Endothelial cell (in vitro differentiated cells): ENCODE measurements around the gene DPH6. TPM values are rescaled to one million over a fixed set of nuclear protein-coding genes. Genes with fewer than 3 reads are reported as not detected.
"Not testable (repeated sequence)": the region's sequence is repeated elsewhere in the genome, so short reads cannot be mapped to it uniquely, and the experiment has no call there.

Experiments
- DNase-seq: peaks from one replicate; pipeline ENCODE4 v3.0.0; 2021; ENCODE audit warnings: low spot score
- H3K27ac Mint-ChIP-seq: one replicate; pipeline ENCODE4 v1.8.0; 2021; ENCODE audit warnings: mixed read lengths, inconsistent platforms; ENCODE audit not compliant: unreplicated experiment
- H3K27me3 Mint-ChIP-seq: one replicate; pipeline ENCODE4 v1.8.0; 2021; ENCODE audit warnings: mild to moderate bottlenecking, moderate library complexity, mixed read lengths, inconsistent platforms; ENCODE audit not compliant: unreplicated experiment
- H3K36me3 Mint-ChIP-seq: one replicate; pipeline ENCODE4 v1.8.0; 2021; ENCODE audit warnings: mild to moderate bottlenecking, low read depth, mixed read lengths, inconsistent platforms; ENCODE audit not compliant: unreplicated experiment
- H3K4me1 Mint-ChIP-seq: one replicate; pipeline ENCODE4 v1.8.0; 2021; ENCODE audit warnings: mild to moderate bottlenecking, mixed read lengths, inconsistent platforms; ENCODE audit not compliant: unreplicated experiment
- H3K4me3 Mint-ChIP-seq: one replicate; pipeline ENCODE4 v1.8.0; 2021; ENCODE audit warnings: mild to moderate bottlenecking, mixed read lengths, inconsistent platforms; ENCODE audit not compliant: unreplicated experiment
- H3K9me3 Mint-ChIP-seq: one replicate; pipeline ENCODE4 v1.8.0; 2021; ENCODE audit warnings: mixed read lengths, inconsistent platforms; ENCODE audit not compliant: unreplicated experiment
- total RNA-seq: library from RNA; stranded (reverse); fragmentation: NEBNext Ultra II Directional; extraction: Animal tissue kit (Norgen Biotek cat#: 25700); gene quantifications from one replicate; pipeline ENCODE4 v1.2.1, GENCODE V29; 2021; ENCODE audit not compliant: unreplicated experiment
- TF ChIP-seq, protein P1 (sequence below): fragments of 200-600 bp; sonication (generic); IDR thresholded peaks from one replicate; pipeline ENCODE4 v1.5.0; 2021; ENCODE audit warnings: antibody characterized with exemption; ENCODE audit not compliant: unreplicated experiment

DPH6 gene
- total RNA-seq, 1 donor from 2014 or later, result 10.6 TPM

DNA sequence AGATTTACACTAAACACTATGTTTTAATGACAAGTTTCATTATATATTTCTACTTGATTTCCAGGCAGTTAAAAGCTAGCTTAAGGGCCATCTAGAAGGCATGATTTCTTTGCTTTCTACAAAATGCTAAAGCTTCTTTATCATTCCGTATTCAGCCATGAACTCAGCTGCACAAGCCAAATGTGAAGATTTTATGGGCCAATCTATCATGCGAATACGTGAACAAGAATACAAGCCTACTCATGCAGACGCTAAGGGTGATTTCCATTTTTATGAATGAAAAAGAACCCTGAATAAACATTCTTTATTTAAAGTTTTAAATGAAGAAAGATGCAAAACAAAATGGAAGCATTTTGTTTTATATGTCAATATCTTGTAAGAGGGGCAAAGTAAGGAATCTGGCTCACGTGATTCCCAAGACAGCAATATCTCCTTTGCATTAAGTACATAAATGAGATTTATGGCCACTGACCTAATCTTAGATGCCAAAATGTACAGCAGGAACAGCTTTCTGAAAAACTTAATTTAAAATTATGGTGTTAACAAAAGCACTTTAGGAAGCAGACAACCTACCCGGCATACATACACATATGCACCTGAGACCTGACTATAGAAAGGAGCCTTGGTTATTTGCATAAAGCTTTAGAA is 215.8 kb downstream of the DPH6 start:
- H3K4me3 Mint-ChIP-seq, result no peak overlapping the region
- no peak for DNase-seq

DNA sequence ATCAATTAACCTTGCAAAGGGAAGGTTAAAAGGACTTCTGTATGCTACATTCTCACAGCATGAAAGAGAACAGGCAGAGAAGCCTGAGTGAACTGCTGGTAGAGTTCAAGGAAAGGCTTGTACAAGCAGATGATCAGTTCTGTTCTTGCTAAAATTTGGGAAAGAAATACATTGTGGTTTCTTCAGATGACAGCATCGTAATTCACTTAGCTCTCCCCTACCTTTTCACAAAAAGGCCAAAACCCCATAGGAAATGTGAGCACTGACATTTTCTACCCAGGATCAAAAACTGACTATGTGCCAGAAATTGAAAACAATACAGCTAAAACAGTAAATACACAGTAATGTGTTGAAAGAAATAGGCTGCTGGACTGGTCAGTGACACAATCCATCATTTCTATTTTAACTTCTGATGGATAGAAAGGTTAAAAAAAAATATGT is 216.4 kb downstream of the DPH6 start:
- TF ChIP-seq, protein P1, sequence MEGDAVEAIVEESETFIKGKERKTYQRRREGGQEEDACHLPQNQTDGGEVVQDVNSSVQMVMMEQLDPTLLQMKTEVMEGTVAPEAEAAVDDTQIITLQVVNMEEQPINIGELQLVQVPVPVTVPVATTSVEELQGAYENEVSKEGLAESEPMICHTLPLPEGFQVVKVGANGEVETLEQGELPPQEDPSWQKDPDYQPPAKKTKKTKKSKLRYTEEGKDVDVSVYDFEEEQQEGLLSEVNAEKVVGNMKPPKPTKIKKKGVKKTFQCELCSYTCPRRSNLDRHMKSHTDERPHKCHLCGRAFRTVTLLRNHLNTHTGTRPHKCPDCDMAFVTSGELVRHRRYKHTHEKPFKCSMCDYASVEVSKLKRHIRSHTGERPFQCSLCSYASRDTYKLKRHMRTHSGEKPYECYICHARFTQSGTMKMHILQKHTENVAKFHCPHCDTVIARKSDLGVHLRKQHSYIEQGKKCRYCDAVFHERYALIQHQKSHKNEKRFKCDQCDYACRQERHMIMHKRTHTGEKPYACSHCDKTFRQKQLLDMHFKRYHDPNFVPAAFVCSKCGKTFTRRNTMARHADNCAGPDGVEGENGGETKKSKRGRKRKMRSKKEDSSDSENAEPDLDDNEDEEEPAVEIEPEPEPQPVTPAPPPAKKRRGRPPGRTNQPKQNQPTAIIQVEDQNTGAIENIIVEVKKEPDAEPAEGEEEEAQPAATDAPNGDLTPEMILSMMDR, result no peak
- Mint-ChIP-seq H3K4me3 (no peak overlapping the region), H3K36me3 (no peaks in the 10 kb centered on the region), H3K9me3 (no peaks in the 10 kb centered on the region), H3K27ac (no peak overlapping the region), H3K4me1 (peaks cover 7% of the 10 kb centered on the region), H3K27me3 (no peaks in the 10 kb centered on the region)
- no peak for DNase-seq

More for the DNA sequence above, 215.8 kb downstream of the DPH6 start:
- TF ChIP-seq, protein P1, result no peak
- H3K9me3 Mint-ChIP-seq, result no peaks in the 10 kb centered on the region
- H3K4me1 Mint-ChIP-seq, result peaks cover 7% of the 10 kb centered on the region
- no peaks in the 10 kb centered on the region for H3K36me3 Mint-ChIP-seq
- H3K27ac Mint-ChIP-seq, result no peak overlapping the region
- H3K27me3 Mint-ChIP-seq, result no peaks in the 10 kb centered on the region

DNA sequence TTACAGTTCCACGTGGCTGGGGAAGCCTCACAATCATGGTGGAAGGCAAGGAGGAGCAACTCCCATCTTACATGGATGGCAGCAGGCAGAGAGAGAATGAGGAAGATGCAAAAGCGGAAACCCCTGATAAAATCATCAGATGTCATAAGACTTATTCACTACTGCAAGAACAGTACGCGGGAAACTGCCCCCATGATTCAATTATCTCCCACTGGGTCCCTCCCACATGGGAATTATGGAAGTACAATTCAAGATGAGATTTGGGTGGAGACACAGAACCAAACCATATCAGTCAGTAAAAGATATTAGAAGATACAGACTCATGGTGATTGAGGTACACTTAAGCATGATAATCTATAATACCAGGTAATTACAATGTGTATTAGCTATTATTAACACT is 217.1 kb downstream of the DPH6 start:
- H3K27me3 Mint-ChIP-seq, DNase-seq, H3K4me1 Mint-ChIP-seq, H3K36me3 Mint-ChIP-seq, H3K9me3 Mint-ChIP-seq, H3K4me3 Mint-ChIP-seq, H3K27ac Mint-ChIP-seq: not testable (repeated sequence)

DNA sequence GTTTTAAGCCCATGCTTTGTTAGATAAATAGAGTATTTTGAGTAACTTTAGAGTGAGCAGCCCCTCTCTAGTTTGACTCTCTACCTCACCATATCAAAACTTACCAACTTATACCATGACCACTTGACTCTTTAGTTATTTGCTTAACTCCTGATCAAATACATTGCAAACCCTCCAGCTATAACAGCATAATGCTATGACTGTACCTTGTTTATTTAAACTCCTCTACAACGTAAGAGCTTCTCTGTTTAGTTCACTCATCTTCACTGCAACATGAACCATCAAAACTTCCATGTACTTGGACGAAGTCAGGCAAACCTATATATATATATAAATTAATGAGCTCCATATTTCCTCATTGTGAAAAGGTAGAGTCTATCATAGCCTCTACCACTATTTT is 218.2 kb downstream of the DPH6 start:
- Mint-ChIP-seq H3K36me3 (no peaks in the 10 kb centered on the region), H3K27ac (no peak overlapping the region), H3K27me3 (no peaks in the 10 kb centered on the region), H3K4me1 (peaks cover 7% of the 10 kb centered on the region), H3K4me3 (no peak overlapping the region), H3K9me3 (no peaks in the 10 kb centered on the region)
- DNase-seq, result no peak
- TF ChIP-seq, protein P1, result no peak

DNA sequence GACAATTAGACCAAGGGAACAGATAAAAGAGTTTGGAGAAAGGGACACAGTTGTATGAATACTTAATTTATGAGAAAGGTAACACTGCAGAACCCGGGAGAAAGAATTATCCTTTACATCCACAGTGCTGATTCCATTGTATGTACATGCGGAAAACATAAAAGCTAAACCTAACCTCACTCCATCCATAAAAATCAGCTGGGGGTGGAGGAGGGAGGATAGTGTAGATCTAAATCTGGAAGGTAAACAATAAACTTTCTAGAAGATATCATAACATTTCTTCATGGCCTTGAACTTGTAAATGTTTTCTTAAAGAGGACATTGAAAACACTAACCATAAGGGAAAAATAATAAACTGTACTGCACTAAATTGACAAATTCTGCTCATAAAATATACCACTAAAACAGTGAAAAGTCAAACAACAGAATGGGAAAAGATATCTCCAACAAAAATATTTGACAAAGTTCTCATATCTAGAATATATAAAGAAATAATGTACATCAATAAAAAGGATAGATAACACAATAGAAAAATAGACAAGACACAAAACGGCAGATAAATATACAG is 220.5 kb downstream of the DPH6 start:
- Mint-ChIP-seq H3K4me1 (no peaks in the 10 kb centered on the region), H3K36me3 (no peaks in the 10 kb centered on the region), H3K27ac (no peak overlapping the region), H3K27me3 (no peaks in the 10 kb centered on the region), H3K4me3 (no peak overlapping the region), H3K9me3 (no peaks in the 10 kb centered on the region)
- no peak for DNase-seq
- TF ChIP-seq, protein P1, result no peak
